ENCODE measurements around the gene CUEDC2. TPM values are rescaled to one million over a fixed set of nuclear protein-coding genes. Genes with fewer than 3 reads are reported as not detected.
A peak's percentile ranks its signal among the peaks of the same experiment; 100 is the strongest.

CUEDC2 gene
- 10 to 100 TPM; 61.4 to 84.3 (median 67.5) TPM for total RNA-seq

GRCh38 chr10:102432162-102432950 lies at the start of gene CUEDC2:
Gene CUEDC2 (minus strand): TSS chr10:102432574. CDS start chr10:102425188, 7,386 bp downstream.
- ATAC-seq = peak; percentile 96
- WGBS, 2 donors (ENCODE audit: low coverage in 1 of 2) = 0% methylated on average over 1 to 10 of the region's 52 CpGs
- TF ChIP-seq POLR2A (IDR thresholded peaks at IDR 0.05) (peak; percentile 37 to 43), EP300 (IDR thresholded peaks at IDR 0.05) (no peak), POLR2AphosphoS5 (IDR thresholded peaks at IDR 0.05) (peak; percentile 66)
- TF ChIP-seq, protein P1, sequence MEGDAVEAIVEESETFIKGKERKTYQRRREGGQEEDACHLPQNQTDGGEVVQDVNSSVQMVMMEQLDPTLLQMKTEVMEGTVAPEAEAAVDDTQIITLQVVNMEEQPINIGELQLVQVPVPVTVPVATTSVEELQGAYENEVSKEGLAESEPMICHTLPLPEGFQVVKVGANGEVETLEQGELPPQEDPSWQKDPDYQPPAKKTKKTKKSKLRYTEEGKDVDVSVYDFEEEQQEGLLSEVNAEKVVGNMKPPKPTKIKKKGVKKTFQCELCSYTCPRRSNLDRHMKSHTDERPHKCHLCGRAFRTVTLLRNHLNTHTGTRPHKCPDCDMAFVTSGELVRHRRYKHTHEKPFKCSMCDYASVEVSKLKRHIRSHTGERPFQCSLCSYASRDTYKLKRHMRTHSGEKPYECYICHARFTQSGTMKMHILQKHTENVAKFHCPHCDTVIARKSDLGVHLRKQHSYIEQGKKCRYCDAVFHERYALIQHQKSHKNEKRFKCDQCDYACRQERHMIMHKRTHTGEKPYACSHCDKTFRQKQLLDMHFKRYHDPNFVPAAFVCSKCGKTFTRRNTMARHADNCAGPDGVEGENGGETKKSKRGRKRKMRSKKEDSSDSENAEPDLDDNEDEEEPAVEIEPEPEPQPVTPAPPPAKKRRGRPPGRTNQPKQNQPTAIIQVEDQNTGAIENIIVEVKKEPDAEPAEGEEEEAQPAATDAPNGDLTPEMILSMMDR (IDR thresholded peaks at IDR 0.05) = peak in 1 of 4 experiments; percentile 7
- Histone ChIP-seq H3K4me1 (peaks cover 0 to 40% (median 6%) of the 10 kb centered on the region in 3 donors), H3K27ac (peak within 1 kb of the TSS; percentile 59 to 88 (median 84)), H3K9me3 (no peaks in the 10 kb centered on the region), H3K27me3 (peaks cover 40% of the 10 kb centered on the region), H3K4me3 (peak within 1 kb of the TSS; percentile 73 to 94), H3K36me3 (no peaks in the 10 kb centered on the region)

DNA sequence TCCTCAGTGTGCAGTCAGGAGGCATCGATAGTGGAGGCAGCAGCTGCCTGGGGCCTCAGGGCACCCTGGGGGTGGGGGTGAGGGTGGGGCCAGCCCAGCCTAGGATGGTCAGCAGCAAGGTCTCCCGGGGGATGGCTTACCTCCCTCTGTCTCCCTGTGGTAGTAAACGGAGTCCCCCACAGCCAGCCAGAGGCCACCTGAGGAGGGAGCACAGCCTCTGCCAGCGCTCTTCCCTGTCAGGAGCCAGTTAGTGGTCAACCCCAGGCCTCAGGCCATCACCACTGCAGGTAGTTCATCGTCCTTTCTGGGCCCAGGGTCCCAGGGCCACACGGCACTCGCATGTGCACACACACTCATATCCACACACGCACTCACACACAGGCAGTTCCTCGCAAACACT lies 48.0 kb upstream of the CUEDC2 start:
- H3K27me3 ChIP-seq = no peaks in the 10 kb centered on the region
- TF ChIP-seq, protein P1 (IDR thresholded peaks at IDR 0.05) = no peak
- TF ChIP-seq EP300 (IDR thresholded peaks at IDR 0.05) (no peak), POLR2AphosphoS5 (IDR thresholded peaks at IDR 0.05) (no peak), POLR2A (IDR thresholded peaks at IDR 0.05) (no peak)
- no peak overlapping the region for H3K27ac ChIP-seq
- H3K36me3 ChIP-seq = peaks cover 0 to 71% of the 10 kb centered on the region in 2 donors
- H3K4me1 ChIP-seq = peaks cover 0 to 8% (median 0%) of the 10 kb centered on the region in 3 donors
- no peak overlapping the region for H3K4me3 ChIP-seq
- ATAC-seq = no peak
- no peaks in the 10 kb centered on the region for H3K9me3 ChIP-seq
- WGBS, 2 donors (ENCODE audit: low coverage in 1 of 2) = no CpG with 5 or more reads among the region's 9 CpGs

GRCh38 chr10:102479651-102480050 lies 47.3 kb upstream of the CUEDC2 start:
- peaks cover 0 to 63% of the 10 kb centered on the region in 2 donors for H3K36me3 ChIP-seq
- no peak for ATAC-seq
- H3K9me3 ChIP-seq = no peaks in the 10 kb centered on the region
- H3K27ac ChIP-seq = peak overlapping the region in 3 of 4 donors; percentile 9 to 45 (median 43)
- TF ChIP-seq EP300 (IDR thresholded peaks at IDR 0.05) (no peak), POLR2A (IDR thresholded peaks at IDR 0.05) (no peak), POLR2AphosphoS5 (IDR thresholded peaks at IDR 0.05) (no peak)
- TF ChIP-seq, protein P1 (IDR thresholded peaks at IDR 0.05) = no peak
- H3K4me1 ChIP-seq = peaks cover 0 to 8% (median 0%) of the 10 kb centered on the region in 3 donors
- no peaks in the 10 kb centered on the region for H3K27me3 ChIP-seq
- H3K4me3 ChIP-seq = no peak overlapping the region

- Histone ChIP-seq H3K27ac (peak overlapping the region in 2 of 4 donors; percentile 39 to 41), H3K36me3 (peaks cover 0 to 41% of the 10 kb centered on the region in 2 donors)
- WGBS, 2 donors (ENCODE audit: low coverage in 1 of 2) = 55 to 68% methylated on average over 2 to 8 of the region's 9 CpGs
These were observed 44.2 kb upstream of the CUEDC2 start for GRCh38 chr10:102476466-102477141.

More at GRCh38 chr10:102476466-102477141, 44.2 kb upstream of the CUEDC2 start:
- no peak overlapping the region for H3K4me3 ChIP-seq
- ATAC-seq = no peak
- peaks cover 0 to 8% (median 0%) of the 10 kb centered on the region in 3 donors for H3K4me1 ChIP-seq
- no peaks in the 10 kb centered on the region for H3K9me3 ChIP-seq
- no peaks in the 10 kb centered on the region for H3K27me3 ChIP-seq
- no peak for TF ChIP-seq EP300 (IDR thresholded peaks at IDR 0.05)
- TF ChIP-seq POLR2AphosphoS5 (IDR thresholded peaks at IDR 0.05) = no peak
- TF ChIP-seq, protein P1 (IDR thresholded peaks at IDR 0.05) = no peak
- no peak for TF ChIP-seq POLR2A (IDR thresholded peaks at IDR 0.05)

Measured in gastroesophageal sphincter (tissue), 4 donors.